Activated CD8-positive, alpha-beta memory T cell treated with anti-CD3 and anti-CD28 coated beads, Interleukin-2, amount 50 U/mL, for 4 hours (primary cell): ENCODE measurements around the gene SH3GL1.

Experiments
- DNase-seq: peaks from one replicate; pipeline ENCODE4 v3.0.0-alpha.2; 2020

The SH3GL1 gene

DNA sequence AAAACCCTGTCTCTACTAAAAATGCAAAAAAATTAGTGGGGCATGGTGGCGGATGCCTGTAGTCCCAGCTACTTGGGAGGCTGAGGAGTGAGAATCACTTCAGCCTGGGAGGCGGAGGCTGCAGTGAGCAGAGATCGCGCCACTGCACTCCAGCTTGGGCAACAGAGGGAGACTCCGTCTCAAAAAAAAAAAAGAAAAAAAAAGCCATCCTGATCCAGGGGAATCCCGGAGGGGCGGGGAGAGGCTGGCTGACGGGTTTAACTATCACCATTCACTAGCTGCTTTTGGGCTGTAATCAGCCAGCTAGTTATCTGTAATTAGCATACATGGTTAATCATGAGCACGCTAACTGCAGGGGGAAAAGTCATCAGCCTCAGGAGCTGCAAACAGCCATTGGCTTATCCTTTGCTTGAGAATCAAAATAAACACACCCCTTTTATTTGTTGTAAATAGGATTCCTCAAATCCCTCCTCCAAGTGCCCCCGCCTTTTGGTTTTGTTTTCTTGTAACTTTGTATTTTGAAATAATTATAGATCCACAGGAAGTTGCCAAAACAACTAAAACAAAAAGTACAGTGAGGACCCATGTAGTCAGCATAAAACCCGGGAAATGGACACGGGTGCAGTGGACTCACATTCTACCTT lies 86.4 kb downstream of the SH3GL1 start:
- DNase-seq = no peak
